GM12801 (cell line): Measurements from ENCODE around the gene TUSC1.

Experiments
- CTCF ChIP-seq: IDR thresholded peaks from one replicate; pipeline ENCODE4 v1.5.1; 2011; ENCODE audit warnings: control low read depth; ENCODE audit not compliant: insufficient read length; ENCODE audit errors: extremely low read depth

TUSC1 gene

GRCh38 chr9:25678147-25678666 is at the start of gene TUSC1:
Gene TUSC1, minus strand, starts transcription at chr9:25678444. Its CDS starts 132 bp downstream, at chr9:25678312.
- TF ChIP-seq CTCF, result no peak

- no peak for TF ChIP-seq CTCF
These were observed 48.7 kb upstream of the TUSC1 start for GRCh38 chr9:25726871-25727410.

GRCh38 chr9:25724424-25724823 is 46.2 kb upstream of the TUSC1 start:
- TF ChIP-seq CTCF, result no peak

GRCh38 chr9:25716220-25716872 is 38.1 kb upstream of the TUSC1 start:
- TF ChIP-seq CTCF, result no peak

GRCh38 chr9:25709941-25710340 is 31.7 kb upstream of the TUSC1 start:
- TF ChIP-seq CTCF, result no peak

- no peak for TF ChIP-seq CTCF
These were observed 26.6 kb upstream of the TUSC1 start for GRCh38 chr9:25704800-25705199.

GRCh38 chr9:25703701-25704357 is 25.6 kb upstream of the TUSC1 start:
- no peak for TF ChIP-seq CTCF
